Activated T-helper 1 cell treated with anti-CD3 and anti-CD28 coated beads, Interleukin-12 subunit alpha, Interleukin-12 subunit beta, Interleukin-2, Interleukin-4 antibody, amounts not matched to agents 30 ng/mL and 10 ng/mL and 1 ng/mL, durations not matched to agents 14 hours and 24 hours and 36 hours (primary cell): ENCODE measurements around the gene LECT2. TPM values are rescaled to one million over a fixed set of nuclear protein-coding genes. Genes with fewer than 3 reads are reported as not detected.

Source experiments
- DNase-seq: peaks from one replicate; pipeline ENCODE4 v3.0.0; 2021; ENCODE audit warnings: low spot score
- H3K27ac Mint-ChIP-seq: one replicate; pipeline ENCODE4 v1.8.0; 2021; ENCODE audit warnings: mild to moderate bottlenecking, mixed read lengths
- H3K27me3 Mint-ChIP-seq: one replicate; pipeline ENCODE4 v1.8.0; 2022; ENCODE audit warnings: mild to moderate bottlenecking, moderate library complexity, mixed read lengths; ENCODE audit not compliant: insufficient read depth
- H3K36me3 Mint-ChIP-seq: one replicate; pipeline ENCODE4 v1.8.0; 2021; ENCODE audit warnings: low read depth, mixed read lengths
- H3K4me1 Mint-ChIP-seq: one replicate; pipeline ENCODE4 v1.8.0; 2021; ENCODE audit warnings: low read depth, mixed read lengths
- H3K4me3 Mint-ChIP-seq: one replicate; pipeline ENCODE4 v1.8.0; 2021; ENCODE audit warnings: mild to moderate bottlenecking, moderate library complexity, mixed read lengths
- H3K9me3 Mint-ChIP-seq: one replicate; pipeline ENCODE4 v1.8.0; 2021; ENCODE audit warnings: mixed read lengths
- intact Hi-C: fragments of 100-400 bp; cut with micrococcal nuclease; formaldehyde crosslinking; loops from one replicate; pipeline ENCODE4 v1.15.1; 2024
- total RNA-seq: library from RNA; stranded (reverse); gene quantifications from 2 replicates; pipeline ENCODE4 v1.2.3, GENCODE V29; 2022

The LECT2 gene
- total RNA-seq: not detected in 2 replicates

- intact Hi-C loops: no loop called here
- Mint-ChIP-seq H3K27ac (no peak within 1 kb of the TSS), H3K9me3 (no peaks in the 10 kb centered on the region), H3K4me1 (no peaks in the 10 kb centered on the region), H3K4me3 (no peak within 1 kb of the TSS), H3K27me3 (peaks cover 6% of the 10 kb centered on the region), H3K36me3 (no peaks in the 10 kb centered on the region)
- no peak for DNase-seq
Observed at GRCh38 chr5:135954899-135955298, at the start of gene LECT2. LECT2 (minus strand) TSS chr5:135954983; CDS start chr5:135954833, 150 bp downstream.

GRCh38 chr5:136004436-136004835 lies 49.7 kb upstream of the LECT2 start:
- H3K27ac Mint-ChIP-seq: no peak overlapping the region
- no peaks in the 10 kb centered on the region for H3K36me3 Mint-ChIP-seq
- no peaks in the 10 kb centered on the region for H3K9me3 Mint-ChIP-seq
- DNase-seq: no peak
- intact Hi-C loops: no loop called here
- H3K4me3 Mint-ChIP-seq: no peak overlapping the region
- H3K4me1 Mint-ChIP-seq: no peaks in the 10 kb centered on the region
- peaks cover 3% of the 10 kb centered on the region for H3K27me3 Mint-ChIP-seq

- no peaks in the 10 kb centered on the region for H3K9me3 Mint-ChIP-seq
- DNase-seq: no peak
- H3K4me3 Mint-ChIP-seq: no peak overlapping the region
- no peak overlapping the region for H3K27ac Mint-ChIP-seq
- no peaks in the 10 kb centered on the region for H3K4me1 Mint-ChIP-seq
- no peaks in the 10 kb centered on the region for H3K36me3 Mint-ChIP-seq
- intact Hi-C loops: no loop called here
- peaks cover 9% of the 10 kb centered on the region for H3K27me3 Mint-ChIP-seq
Observed at GRCh38 chr5:136001466-136001981, 46.7 kb upstream of the LECT2 start.

GRCh38 chr5:136000932-136001331 lies 46.1 kb upstream of the LECT2 start:
- Mint-ChIP-seq H3K4me3 (no peak overlapping the region), H3K9me3 (no peaks in the 10 kb centered on the region), H3K27me3 (peaks cover 9% of the 10 kb centered on the region), H3K4me1 (no peaks in the 10 kb centered on the region), H3K36me3 (no peaks in the 10 kb centered on the region), H3K27ac (no peak overlapping the region)
- no peak for DNase-seq
- intact Hi-C loops: no loop called here

- H3K9me3 Mint-ChIP-seq: no peaks in the 10 kb centered on the region
- no peaks in the 10 kb centered on the region for H3K4me1 Mint-ChIP-seq
- no peak overlapping the region for H3K27ac Mint-ChIP-seq
- no peaks in the 10 kb centered on the region for H3K36me3 Mint-ChIP-seq
- H3K27me3 Mint-ChIP-seq: peaks cover 9% of the 10 kb centered on the region
- no peak for DNase-seq
- intact Hi-C loops: no loop called here
- no peak overlapping the region for H3K4me3 Mint-ChIP-seq
Observed at GRCh38 chr5:136000147-136000546, 45.4 kb upstream of the LECT2 start.

- Mint-ChIP-seq H3K4me1 (no peaks in the 10 kb centered on the region), H3K4me3 (no peak overlapping the region), H3K36me3 (no peaks in the 10 kb centered on the region), H3K27ac (no peak overlapping the region), H3K27me3 (peaks cover 9% of the 10 kb centered on the region), H3K9me3 (no peaks in the 10 kb centered on the region)
- intact Hi-C loops: no loop called here
- DNase-seq: no peak
Observed at GRCh38 chr5:135999406-136000139, 44.8 kb upstream of the LECT2 start.

- H3K36me3 Mint-ChIP-seq: no peaks in the 10 kb centered on the region
- H3K27me3 Mint-ChIP-seq: peaks cover 9% of the 10 kb centered on the region
- no peak overlapping the region for H3K4me3 Mint-ChIP-seq
- no peak overlapping the region for H3K27ac Mint-ChIP-seq
- no peak for DNase-seq
- H3K4me1 Mint-ChIP-seq: no peaks in the 10 kb centered on the region
- H3K9me3 Mint-ChIP-seq: no peaks in the 10 kb centered on the region
- intact Hi-C loops: no loop called here
Observed at GRCh38 chr5:135998889-135999288, 44.1 kb upstream of the LECT2 start.

GRCh38 chr5:135997673-135998335 lies 43.0 kb upstream of the LECT2 start:
- H3K4me1 Mint-ChIP-seq: no peaks in the 10 kb centered on the region
- H3K9me3 Mint-ChIP-seq: no peaks in the 10 kb centered on the region
- peaks cover 9% of the 10 kb centered on the region for H3K27me3 Mint-ChIP-seq
- intact Hi-C loops: no loop called here
- DNase-seq: no peak
- no peaks in the 10 kb centered on the region for H3K36me3 Mint-ChIP-seq
- H3K27ac Mint-ChIP-seq: no peak overlapping the region
- no peak overlapping the region for H3K4me3 Mint-ChIP-seq

- Mint-ChIP-seq H3K4me3 (no peak overlapping the region), H3K27ac (no peak overlapping the region), H3K4me1 (no peaks in the 10 kb centered on the region), H3K36me3 (no peaks in the 10 kb centered on the region), H3K9me3 (no peaks in the 10 kb centered on the region), H3K27me3 (peaks cover 9% of the 10 kb centered on the region)
- no peak for DNase-seq
- intact Hi-C loops: no loop called here
Observed at GRCh38 chr5:135996611-135997010, 41.8 kb upstream of the LECT2 start.

- H3K27ac Mint-ChIP-seq: no peak overlapping the region
- DNase-seq: no peak
- H3K36me3 Mint-ChIP-seq: no peaks in the 10 kb centered on the region
- intact Hi-C loops: no loop called here
- H3K4me3 Mint-ChIP-seq: no peak overlapping the region
- H3K27me3 Mint-ChIP-seq: peaks cover 9% of the 10 kb centered on the region
- H3K9me3 Mint-ChIP-seq: no peaks in the 10 kb centered on the region
- no peaks in the 10 kb centered on the region for H3K4me1 Mint-ChIP-seq
Observed at GRCh38 chr5:135995976-135996375, 41.2 kb upstream of the LECT2 start.

- Mint-ChIP-seq H3K4me3 (no peak overlapping the region), H3K27ac (no peak overlapping the region), H3K27me3 (peaks cover 6% of the 10 kb centered on the region), H3K4me1 (no peaks in the 10 kb centered on the region), H3K9me3 (no peaks in the 10 kb centered on the region), H3K36me3 (no peaks in the 10 kb centered on the region)
- intact Hi-C loops: no loop called here
- DNase-seq: no peak
Observed at GRCh38 chr5:135993880-135994636, 39.3 kb upstream of the LECT2 start.

- intact Hi-C loops: no loop called here
- Mint-ChIP-seq H3K4me1 (no peaks in the 10 kb centered on the region), H3K9me3 (no peaks in the 10 kb centered on the region), H3K27ac (no peak overlapping the region), H3K27me3 (peaks cover 6% of the 10 kb centered on the region), H3K4me3 (no peak overlapping the region), H3K36me3 (no peaks in the 10 kb centered on the region)
- no peak for DNase-seq
Observed at GRCh38 chr5:135993335-135993879, 38.6 kb upstream of the LECT2 start.

- Mint-ChIP-seq H3K4me3 (no peak overlapping the region), H3K4me1 (no peaks in the 10 kb centered on the region), H3K27me3 (no peaks in the 10 kb centered on the region), H3K36me3 (no peaks in the 10 kb centered on the region), H3K9me3 (no peaks in the 10 kb centered on the region), H3K27ac (no peak overlapping the region)
- intact Hi-C loops: no loop called here
- DNase-seq: no peak
Observed at GRCh38 chr5:135991429-135991828, 36.6 kb upstream of the LECT2 start.
